WERI-Rb-1 (cell line): ENCODE data around the gene ZNF185.

ENCODE experiments used
- DNase-seq: peaks from one replicate; pipeline ENCODE4 v3.0.0-alpha.2; 2020
- H3K27ac ChIP-seq: fragments of 250-450 bp; sonication (Bioruptor Pico); 2 replicates; pipeline ENCODE4 v1.5.1; 2020; ENCODE audit warnings: mild to moderate bottlenecking, moderate library complexity
- H3K27me3 ChIP-seq: fragments of 250-450 bp; sonication (Bioruptor Pico); 2 replicates; pipeline ENCODE4 v1.5.1; 2021; ENCODE audit warnings: mild to moderate bottlenecking, low read depth, moderate library complexity; ENCODE audit not compliant: insufficient read depth, severe bottlenecking
- H3K36me3 ChIP-seq: fragments of 250-450 bp; sonication (Bioruptor Pico); 2 replicates; pipeline ENCODE4 v1.5.1; 2020; ENCODE audit warnings: mild to moderate bottlenecking, moderate library complexity
- H3K4me3 ChIP-seq: 2 replicates; pipeline ENCODE4 v1.5.1; 2011; ENCODE audit warnings: low read depth, mild to moderate bottlenecking, control low read depth, low read length
- H3K9me3 ChIP-seq: fragments of 250-450 bp; sonication (Bioruptor Pico); 2 replicates; pipeline ENCODE4 v1.5.1; 2021; ENCODE audit warnings: mild to moderate bottlenecking, moderate library complexity; ENCODE audit not compliant: severe bottlenecking
- TF ChIP-seq, protein P1 (sequence below): IDR thresholded peaks from 2 replicates; pipeline ENCODE4 v1.5.1; 2011; ENCODE audit warnings: low read depth, mild to moderate bottlenecking, control low read depth, inconsistent platforms, low read length

Gene ZNF185

DNA sequence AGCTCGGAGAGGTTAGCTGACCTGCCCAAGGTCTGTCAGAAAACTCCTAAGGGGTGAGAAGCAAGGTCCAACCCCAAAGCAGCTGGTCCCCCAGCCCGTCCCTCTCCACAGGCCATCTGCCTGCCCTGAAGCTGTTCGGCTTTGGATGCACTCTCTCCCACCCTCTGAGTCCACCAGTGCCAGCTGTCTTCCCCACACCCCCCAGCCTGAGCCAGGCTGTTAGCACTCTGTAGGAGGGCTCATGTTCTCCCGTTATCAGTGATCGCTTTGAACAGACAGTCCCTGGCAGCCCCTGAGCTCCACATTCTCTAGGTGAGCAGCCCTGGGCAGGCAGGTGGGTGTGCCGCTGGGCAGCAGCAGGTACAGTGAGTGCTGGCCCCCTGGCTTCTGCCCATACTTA, 16.0 kb downstream of the ZNF185 start:
- Histone ChIP-seq H3K27me3 (peaks cover 18% of the 10 kb centered on the region), H3K27ac (peak overlapping the region; percentile 70), H3K9me3 (no peaks in the 10 kb centered on the region), H3K36me3 (no peaks in the 10 kb centered on the region), H3K4me3 (no peak overlapping the region)
- TF ChIP-seq, protein P1, sequence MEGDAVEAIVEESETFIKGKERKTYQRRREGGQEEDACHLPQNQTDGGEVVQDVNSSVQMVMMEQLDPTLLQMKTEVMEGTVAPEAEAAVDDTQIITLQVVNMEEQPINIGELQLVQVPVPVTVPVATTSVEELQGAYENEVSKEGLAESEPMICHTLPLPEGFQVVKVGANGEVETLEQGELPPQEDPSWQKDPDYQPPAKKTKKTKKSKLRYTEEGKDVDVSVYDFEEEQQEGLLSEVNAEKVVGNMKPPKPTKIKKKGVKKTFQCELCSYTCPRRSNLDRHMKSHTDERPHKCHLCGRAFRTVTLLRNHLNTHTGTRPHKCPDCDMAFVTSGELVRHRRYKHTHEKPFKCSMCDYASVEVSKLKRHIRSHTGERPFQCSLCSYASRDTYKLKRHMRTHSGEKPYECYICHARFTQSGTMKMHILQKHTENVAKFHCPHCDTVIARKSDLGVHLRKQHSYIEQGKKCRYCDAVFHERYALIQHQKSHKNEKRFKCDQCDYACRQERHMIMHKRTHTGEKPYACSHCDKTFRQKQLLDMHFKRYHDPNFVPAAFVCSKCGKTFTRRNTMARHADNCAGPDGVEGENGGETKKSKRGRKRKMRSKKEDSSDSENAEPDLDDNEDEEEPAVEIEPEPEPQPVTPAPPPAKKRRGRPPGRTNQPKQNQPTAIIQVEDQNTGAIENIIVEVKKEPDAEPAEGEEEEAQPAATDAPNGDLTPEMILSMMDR, result no peak
- peak; percentile 89 for DNase-seq

DNA sequence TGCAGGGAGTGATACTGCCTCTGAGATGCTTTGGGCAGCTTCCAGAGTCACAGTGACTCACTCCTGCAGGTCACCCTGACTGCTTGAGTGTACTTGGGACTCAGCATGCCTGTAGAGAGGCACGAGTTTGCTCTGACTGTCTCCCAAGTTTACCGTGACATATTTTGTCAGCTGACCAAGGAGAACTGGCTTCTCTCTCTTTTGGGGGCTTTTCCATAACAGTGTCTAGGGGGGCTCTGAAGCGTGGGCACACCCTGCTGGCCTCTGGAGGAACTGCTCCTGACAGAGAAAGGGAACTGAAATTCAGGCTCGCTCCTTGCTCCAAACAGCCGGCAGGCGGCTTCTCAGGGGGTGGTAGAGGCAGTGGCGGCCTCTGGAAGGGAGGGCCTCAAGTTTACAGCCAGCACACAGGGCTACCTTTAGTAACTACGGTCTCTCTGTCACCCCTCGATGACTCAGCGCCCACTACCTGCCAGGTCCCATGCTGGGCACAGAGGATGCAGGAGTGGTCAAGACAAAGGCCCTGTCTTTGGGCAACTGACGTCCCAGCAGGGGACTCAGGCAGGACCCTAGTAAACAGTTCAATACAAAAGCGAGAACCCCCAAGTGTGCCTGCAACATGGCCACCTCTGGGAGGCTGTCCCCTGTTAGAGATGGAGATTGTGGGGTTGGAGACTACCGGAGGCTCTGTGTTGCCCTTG, 17.8 kb downstream of the ZNF185 start:
- peak; percentile 72 for DNase-seq
- no peaks in the 10 kb centered on the region for H3K36me3 ChIP-seq
- no peak overlapping the region for H3K4me3 ChIP-seq
- H3K27me3 ChIP-seq, result peaks cover 17% of the 10 kb centered on the region
- no peaks in the 10 kb centered on the region for H3K9me3 ChIP-seq
- TF ChIP-seq, protein P1, result peak; percentile 86
- no peak overlapping the region for H3K27ac ChIP-seq

DNA sequence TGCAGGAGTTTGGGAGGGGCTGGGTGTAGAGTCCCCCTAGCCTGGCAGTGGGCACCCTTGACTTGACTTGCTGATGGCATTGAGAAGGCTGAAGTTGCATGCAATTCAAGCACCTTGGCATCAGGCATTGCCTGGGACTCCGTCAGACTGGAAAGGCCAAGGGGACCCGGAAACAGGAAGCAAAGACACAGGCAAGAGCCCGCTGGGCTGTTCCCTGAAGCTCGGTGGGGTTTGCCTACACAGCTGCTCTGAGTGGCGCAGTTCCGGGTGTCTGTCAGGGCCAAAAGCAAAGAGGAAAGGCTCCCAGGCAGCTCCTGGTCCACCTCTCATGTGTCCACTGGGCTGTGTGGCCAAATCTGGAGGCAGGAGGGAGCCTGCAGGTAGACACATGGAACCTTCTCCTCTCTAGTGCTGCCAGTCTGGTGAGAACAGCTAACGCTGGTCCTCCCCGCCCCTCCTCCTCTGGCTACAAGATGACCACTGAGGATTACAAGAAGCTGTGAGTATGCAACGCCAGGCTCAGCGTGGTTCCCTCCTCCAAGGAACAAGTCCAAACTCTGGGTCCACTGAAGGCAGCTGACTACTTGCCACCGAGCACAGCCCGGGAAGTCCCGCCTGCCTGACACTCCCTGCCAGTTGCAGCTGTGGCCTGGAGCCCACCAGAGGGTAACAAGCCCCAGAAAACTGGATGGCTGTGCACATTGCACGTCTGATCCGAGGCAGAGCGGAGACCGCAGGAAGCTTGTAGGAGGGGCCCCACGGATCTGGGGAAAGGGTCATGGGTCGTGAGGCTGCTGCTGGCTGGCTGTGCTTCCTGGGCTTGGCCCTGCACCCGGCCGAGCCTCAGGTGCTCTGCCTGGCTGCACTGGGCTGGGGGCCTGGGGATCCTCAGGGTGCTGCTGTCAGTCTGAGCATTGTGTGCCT, 20.1 kb downstream of the ZNF185 start:
- H3K27ac ChIP-seq, result no peak overlapping the region
- TF ChIP-seq, protein P1, result no peak

DNA sequence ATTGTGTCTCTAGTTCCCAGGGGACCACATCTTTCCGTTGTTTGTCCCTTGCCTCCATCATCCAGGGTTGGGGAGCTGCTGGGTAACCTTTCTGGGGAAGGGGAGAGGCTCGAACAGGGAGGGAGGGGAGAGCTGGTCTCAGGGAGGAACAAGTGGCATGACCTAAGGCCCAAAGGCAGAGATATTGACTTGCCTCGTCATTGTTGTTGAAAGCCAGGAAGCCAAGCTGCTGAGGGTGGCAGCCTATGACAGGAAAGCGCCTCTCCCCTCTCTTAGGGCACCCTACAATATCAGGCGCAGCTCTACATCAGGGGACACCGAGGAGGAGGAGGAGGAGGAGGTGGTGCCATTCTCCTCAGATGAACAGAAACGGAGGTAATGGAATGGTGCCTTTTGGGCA, 20.8 kb downstream of the ZNF185 start:
- Histone ChIP-seq H3K4me3 (no peak overlapping the region), H3K27ac (no peak overlapping the region), H3K9me3 (no peaks in the 10 kb centered on the region), H3K27me3 (peaks cover 15% of the 10 kb centered on the region), H3K36me3 (no peaks in the 10 kb centered on the region)
- TF ChIP-seq, protein P1, result no peak
- DNase-seq, result no peak

More for the DNA sequence above, 20.1 kb downstream of the ZNF185 start:
- H3K27me3 ChIP-seq, result peaks cover 17% of the 10 kb centered on the region
- no peaks in the 10 kb centered on the region for H3K9me3 ChIP-seq
- no peaks in the 10 kb centered on the region for H3K36me3 ChIP-seq
- no peak overlapping the region for H3K4me3 ChIP-seq
- DNase-seq, result no peak

DNA sequence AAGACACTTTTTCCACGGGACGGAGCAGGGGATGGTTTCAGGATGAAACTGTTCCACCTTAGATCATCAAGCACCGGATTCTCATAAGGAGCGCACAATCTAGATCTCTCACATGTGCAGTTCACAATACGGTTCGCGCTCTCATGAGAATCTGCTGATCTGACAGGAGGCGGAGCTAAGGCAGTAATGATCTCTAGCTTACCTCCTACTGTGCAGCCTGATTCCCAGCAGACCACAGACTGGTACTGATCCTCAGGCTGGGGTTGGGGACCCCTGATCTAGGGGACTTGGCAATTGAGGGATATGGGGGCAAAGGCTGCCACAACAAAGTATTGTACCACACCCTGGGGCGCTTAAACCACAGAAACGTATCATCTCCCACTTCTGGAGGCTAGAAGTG, 25.7 kb downstream of the ZNF185 start:
- no peaks in the 10 kb centered on the region for H3K9me3 ChIP-seq
- H3K36me3 ChIP-seq, result no peaks in the 10 kb centered on the region
- DNase-seq, result peak; percentile 56
- peaks cover 6% of the 10 kb centered on the region for H3K27me3 ChIP-seq
- peak overlapping the region; percentile 26 for H3K27ac ChIP-seq
- H3K4me3 ChIP-seq, result no peak overlapping the region
- TF ChIP-seq, protein P1, result no peak
